ENCODE measurements around the gene CTNNBIP1.
A peak's percentile ranks its signal among the peaks of the same experiment; 100 is the strongest.

Gene CTNNBIP1

GRCh38 chr1:9823693-9823942 is 86.5 kb downstream of the CTNNBIP1 start:
- Histone ChIP-seq H3K27me3 (peaks cover 66% of the 10 kb centered on the region), H3K9me3 (no peaks in the 10 kb centered on the region), H3K4me1 (ENCODE audit: control insufficient read depth in 1 of 2, insufficient read depth in 1 of 2, low read depth in 1 of 2, low read length in 1 of 2) (peaks cover 11 to 23% of the 10 kb centered on the region in 2 experiments), H3K4me3 (ENCODE audit: low read depth in 1 of 2, low read length in 1 of 2) (peak overlapping the region; percentile 52 to 67), H3K36me3 (no peaks in the 10 kb centered on the region), H3K27ac (no peak overlapping the region)
- no peak for TF ChIP-seq CTCF (IDR thresholded peaks at IDR 0.05)

GRCh38 chr1:9822897-9823692 is 87.0 kb downstream of the CTNNBIP1 start:
- Histone ChIP-seq H3K4me3 (ENCODE audit: low read depth in 1 of 2, low read length in 1 of 2) (peak overlapping the region; percentile 52 to 67), H3K27me3 (peaks cover 66% of the 10 kb centered on the region), H3K9me3 (no peaks in the 10 kb centered on the region), H3K36me3 (no peaks in the 10 kb centered on the region), H3K4me1 (ENCODE audit: control insufficient read depth in 1 of 2, insufficient read depth in 1 of 2, low read depth in 1 of 2, low read length in 1 of 2) (peaks cover 11 to 23% of the 10 kb centered on the region in 2 experiments), H3K27ac (no peak overlapping the region)
- no peak for TF ChIP-seq CTCF (IDR thresholded peaks at IDR 0.05)

- H3K27ac ChIP-seq = no peak overlapping the region
- H3K27me3 ChIP-seq = peaks cover 64% of the 10 kb centered on the region
- H3K9me3 ChIP-seq = no peaks in the 10 kb centered on the region
- H3K36me3 ChIP-seq = no peaks in the 10 kb centered on the region
- peak overlapping the region; percentile 52 to 67 for H3K4me3 ChIP-seq (ENCODE audit: low read depth in 1 of 2, low read length in 1 of 2)
- peaks cover 11 to 23% of the 10 kb centered on the region in 2 experiments for H3K4me1 ChIP-seq (ENCODE audit: control insufficient read depth in 1 of 2, insufficient read depth in 1 of 2, low read depth in 1 of 2, low read length in 1 of 2)
- TF ChIP-seq CTCF (IDR thresholded peaks at IDR 0.05) = no peak
These were observed 87.6 kb downstream of the CTNNBIP1 start for GRCh38 chr1:9822490-9822889.

- Histone ChIP-seq H3K36me3 (no peaks in the 10 kb centered on the region), H3K27ac (no peak overlapping the region), H3K27me3 (peaks cover 59% of the 10 kb centered on the region), H3K9me3 (no peaks in the 10 kb centered on the region), H3K4me1 (ENCODE audit: control insufficient read depth in 1 of 2, insufficient read depth in 1 of 2, low read depth in 1 of 2, low read length in 1 of 2) (peaks cover 11 to 23% of the 10 kb centered on the region in 2 experiments), H3K4me3 (ENCODE audit: low read depth in 1 of 2, low read length in 1 of 2) (no peak overlapping the region)
- no peak for TF ChIP-seq CTCF (IDR thresholded peaks at IDR 0.05)
These were observed 88.4 kb downstream of the CTNNBIP1 start for GRCh38 chr1:9821710-9822109.

- Histone ChIP-seq H3K4me1 (ENCODE audit: control insufficient read depth in 1 of 2, insufficient read depth in 1 of 2, low read depth in 1 of 2, low read length in 1 of 2) (peaks cover 11 to 23% of the 10 kb centered on the region in 2 experiments), H3K36me3 (no peaks in the 10 kb centered on the region), H3K27ac (no peak overlapping the region), H3K9me3 (no peaks in the 10 kb centered on the region), H3K27me3 (peaks cover 50% of the 10 kb centered on the region), H3K4me3 (ENCODE audit: low read depth in 1 of 2, low read length in 1 of 2) (no peak overlapping the region)
- no peak for TF ChIP-seq CTCF (IDR thresholded peaks at IDR 0.05)
These were observed 89.5 kb downstream of the CTNNBIP1 start for GRCh38 chr1:9820521-9820920.
